IMR-90 (cell line): ENCODE results near the gene POLR2J. TPM values are rescaled to one million over a fixed set of nuclear protein-coding genes. Genes with fewer than 3 reads are reported as not detected.

ENCODE experiments used
- ATAC-seq: fragments of 200-7000 bp; cut with Tn5 transposase; 2 replicates; pipeline ENCODE4 v1.9.1; 2020; ENCODE audit warnings: low read depth, mild to moderate bottlenecking, moderate library complexity
- BruUV-seq: library from RNA; stranded (reverse); fragments of 400-500 nt; replicated peaks from 2 replicates; lab custom pipeline; 2021; lab: Mats Ljungman, UMichigan
- CTCF ChIA-PET: fragments of 300-600 bp; formaldehyde crosslinking; extraction: SDS; loops from one replicate; lab custom pipeline; 2021; ENCODE audit warnings: antibody characterized with exemption; lab: Yijun Ruan, JAX
- POLR2A ChIA-PET: fragments of 300-600 bp; sonication (Branson Sonifier 250); formaldehyde crosslinking; loops from one replicate; lab custom pipeline; 2022; ENCODE audit warnings: antibody characterized with exemption; ENCODE audit not compliant: unreplicated experiment; lab: Charles Lee
- DNase-seq: peaks from one replicate; pipeline ENCODE4 v3.0.0; 2013
- H2AFZ ChIP-seq: replicated peaks from 2 replicates; pipeline ENCODE3; 2013; ENCODE audit warnings: low read length, mild to moderate bottlenecking; ENCODE audit not compliant: poor library complexity
- H2AK5ac ChIP-seq: 2 replicates; pipeline ENCODE4 v1.6.1; 2013; ENCODE audit warnings: low read depth, low read length, inconsistent platforms
- H2AK9ac ChIP-seq: replicated peaks from 2 replicates; pipeline ENCODE3; 2013; ENCODE audit warnings: mild to moderate bottlenecking, low read depth, low read length, moderate library complexity; ENCODE audit not compliant: poor library complexity
- H2BK120ac ChIP-seq: 2 replicates; pipeline ENCODE4 v1.6.1; 2013; ENCODE audit warnings: low read depth, low read length, inconsistent platforms
- H2BK15ac ChIP-seq: 3 replicates; pipeline ENCODE4 v1.6.1; 2013; ENCODE audit warnings: low read depth, low read length, inconsistent platforms
- H2BK20ac ChIP-seq: 2 replicates; pipeline ENCODE4 v1.6.1; 2013; ENCODE audit warnings: low read depth, mild to moderate bottlenecking, inconsistent platforms, low read length, moderate library complexity
- H2BK5ac ChIP-seq: 2 replicates; pipeline ENCODE4 v1.6.1; 2013; ENCODE audit warnings: mild to moderate bottlenecking, low read depth, low read length, inconsistent platforms; ENCODE audit not compliant: poor library complexity, severe bottlenecking
- H3K14ac ChIP-seq: replicated peaks from 2 replicates; pipeline ENCODE4 v1.6.1; 2013; ENCODE audit warnings: low read depth, low read length, inconsistent platforms
- H3K18ac ChIP-seq: 2 replicates; pipeline ENCODE4 v1.6.1; 2013; ENCODE audit warnings: low read depth, low read length, control low read depth
- H3K23ac ChIP-seq: 2 replicates; pipeline ENCODE4 v1.6.1; 2013; ENCODE audit warnings: low read depth, low read length, inconsistent platforms
- H3K27ac ChIP-seq: 2 replicates; pipeline ENCODE4 v1.5.1; 2013; ENCODE audit warnings: mild to moderate bottlenecking, control low read depth, low read length; ENCODE audit not compliant: insufficient read depth
- H3K27me3 ChIP-seq: 2 replicates; pipeline ENCODE4 v1.6.1; 2013; ENCODE audit warnings: low read length; ENCODE audit not compliant: control insufficient read depth, insufficient read depth
- H3K36me3 ChIP-seq: 2 replicates; pipeline ENCODE4 v1.6.1; 2013; ENCODE audit warnings: low read length, mixed read lengths; ENCODE audit not compliant: control insufficient read depth, insufficient read depth
- H3K4ac ChIP-seq: 2 replicates; pipeline ENCODE4 v1.6.1; 2013; ENCODE audit warnings: low read depth, low read length, inconsistent platforms
- H3K4me1 ChIP-seq: 2 replicates; pipeline ENCODE4 v1.6.1; 2013; ENCODE audit warnings: low read length, mixed read lengths; ENCODE audit not compliant: control insufficient read depth, insufficient read depth
- H3K4me2 ChIP-seq: 2 replicates; pipeline ENCODE4 v1.6.1; 2013; ENCODE audit warnings: low read depth, mild to moderate bottlenecking, control low read depth, low read length, moderate library complexity
- H3K4me3 ChIP-seq: 2 replicates; pipeline ENCODE4 v1.5.1; 2013; ENCODE audit warnings: low read depth, mild to moderate bottlenecking, control low read depth, low read length, moderate library complexity; ENCODE audit not compliant: insufficient read depth
- H3K56ac ChIP-seq: 2 replicates; pipeline ENCODE4 v1.6.1; 2013; ENCODE audit warnings: low read length, inconsistent platforms; ENCODE audit not compliant: insufficient read depth; ENCODE audit errors: extremely low read depth
- H3K79me1 ChIP-seq, 2 experiments: 2 replicates each; pipeline ENCODE4 v1.6.1; 2013; ENCODE audit warnings: low read length in 2 of 2, inconsistent platforms in 1 of 2, low read depth in 1 of 2
- H3K9ac ChIP-seq: 2 replicates; pipeline ENCODE4 v1.6.1; 2013; ENCODE audit warnings: low read depth, low read length, control low read depth
- H3K9me1 ChIP-seq: 2 replicates; pipeline ENCODE4 v1.6.1; 2013; ENCODE audit warnings: low read length, inconsistent platforms; ENCODE audit not compliant: insufficient read depth
- H3K9me3 ChIP-seq: 2 replicates; pipeline ENCODE4 v1.6.1; 2013; ENCODE audit warnings: low read length; ENCODE audit not compliant: control insufficient read depth, insufficient read depth
- H4K20me1 ChIP-seq: 2 replicates; pipeline ENCODE4 v1.6.1; 2013; ENCODE audit warnings: low read length, inconsistent platforms; ENCODE audit not compliant: insufficient read depth
- H4K5ac ChIP-seq: 2 replicates; pipeline ENCODE4 v1.6.1; 2013; ENCODE audit warnings: mild to moderate bottlenecking, low read depth, low read length, control low read depth
- H4K8ac ChIP-seq, 2 experiments: 2 replicates each; pipeline ENCODE4 v1.6.1; 2013; ENCODE audit warnings: low read depth in 2 of 2, low read length in 2 of 2, control low read depth in 1 of 2, inconsistent platforms in 1 of 2
- H4K91ac ChIP-seq: 2 replicates; pipeline ENCODE4 v1.6.1; 2013; ENCODE audit warnings: low read depth, low read length, inconsistent platforms; ENCODE audit not compliant: insufficient read depth
- BHLHE40 ChIP-seq: fragments of 150-350 bp; IDR thresholded peaks from 2 replicates; pipeline ENCODE4 v1.6.1; 2016; ENCODE audit warnings: mild to moderate bottlenecking, low read depth, low read length
- CEBPB ChIP-seq: IDR thresholded peaks from 2 replicates; pipeline ENCODE4 v1.6.1; 2012; ENCODE audit warnings: low read depth, low read length, improper control_type of control experiment
- CHD1 ChIP-seq: IDR thresholded peaks from 2 replicates; pipeline ENCODE4 v1.6.1; 2012; ENCODE audit warnings: low read depth, low read length, improper control_type of control experiment
- MAZ ChIP-seq: IDR thresholded peaks from 2 replicates; pipeline ENCODE4 v1.6.1; 2012; ENCODE audit warnings: low read depth, mild to moderate bottlenecking, low read length, improper control_type of control experiment, moderate library complexity, borderline replicate concordance
- MXI1 ChIP-seq: IDR thresholded peaks from 2 replicates; pipeline ENCODE4 v1.6.1; 2012; ENCODE audit warnings: low read depth, mild to moderate bottlenecking, low read length, moderate library complexity, borderline replicate concordance
- NFE2L2 ChIP-seq: fragments of 150-350 bp; IDR thresholded peaks from 2 replicates; pipeline ENCODE4 v1.6.1; 2016; ENCODE audit warnings: low read depth, mild to moderate bottlenecking, low read length
- RAD21 ChIP-seq: IDR thresholded peaks from 2 replicates; pipeline ENCODE4 v1.6.1; 2012; ENCODE audit warnings: low read length, improper control_type of control experiment
- RFX5 ChIP-seq: IDR thresholded peaks from 2 replicates; pipeline ENCODE4 v1.8.0; 2012; ENCODE audit warnings: low read depth, mild to moderate bottlenecking, low read length, moderate library complexity
- SMC3 ChIP-seq: fragments of 150-350 bp; IDR thresholded peaks from 2 replicates; pipeline ENCODE4 v1.6.1; 2016; ENCODE audit warnings: low read depth, mild to moderate bottlenecking, antibody characterized with exemption, low read length, moderate library complexity
- WGBS, 2 experiments: methylation state at CpG; one replicate each; pipeline versions ENCODE4 v1.1.5 to v1.1.7; 2013; ENCODE audit warnings: missing lambda C conversion rate in 2 of 2; ENCODE audit not compliant: insufficient read length in 1 of 2; ENCODE audit errors: extremely low coverage in 2 of 2; 5-methylcytosine and 5-hydroxymethylcytosine counted together
- dilution Hi-C: fragments of 300-500 bp; cut with HindIII; formaldehyde crosslinking; loops from one replicate; pipeline ENCODE4 v1.14.3; 2018; ENCODE audit warnings: low sequenced_read_pairs; ENCODE audit not compliant: unreplicated experiment
- in situ Hi-C: fragments of 300-500 bp; cut with MboI; formaldehyde crosslinking; loops from 3 replicates; pipeline ENCODE4 v1.14.3; 2019; ENCODE audit warnings: low sequenced_read_pairs, inconsistent platforms, mixed read lengths
- intact Hi-C: fragments of 100-400 bp; cut with micrococcal nuclease; formaldehyde crosslinking; loops from 2 replicates; pipeline ENCODE4 v1.10.0; 2022
- polyA plus RNA-seq, 3 experiments: library from polyadenylated mRNA; depleted of rRNA; stranded (reverse); fragments of >200 nt; gene quantifications; 2 replicates each; pipeline ENCODE4 v1.2.3, GENCODE V29; 2012; ENCODE audit warnings: low replicate concordance in 1 of 3
- total RNA-seq: library from RNA; depleted of rRNA; stranded (reverse); fragments of >200 nt; gene quantifications from 2 replicates; pipeline ENCODE4 v1.2.3, GENCODE V29; 2012

Gene POLR2J
- total and polyA plus RNA-seq, 2 of the 4 experiments (the other 2 are of a cell fraction), result 20.8 to 92.6 TPM

GRCh38 chr7:102472126-102473041, 6.3 kb downstream of the POLR2J start:
- intact Hi-C loops, result no loop called here
- POLR2A ChIA-PET, result no interaction called here
- dilution Hi-C loops, result no loop called here

More at GRCh38 chr7:102472126-102473041, 6.3 kb downstream of the POLR2J start:
- Histone ChIP-seq H2BK15ac (no peak overlapping the region), H3K4ac (no peak overlapping the region), H3K4me3 (no peak overlapping the region), H3K14ac (no peak overlapping the region), H4K20me1 (peaks cover 5% of the 10 kb centered on the region; the same call in 1 of the 2 replicates), H3K27ac (no peak overlapping the region), H3K23ac (no peak overlapping the region), H3K36me3 (peaks cover 38% of the 10 kb centered on the region), H3K4me1 (no peaks in the 10 kb centered on the region; the same call in 1 of the 2 replicates), H3K9me1 (0 out of 2 replicates have a peak, but pooled peaks cover 2% of the 10 kb centered on the region), H4K8ac (no peak overlapping the region), H2AFZ (no peak overlapping the region), H2AK9ac (no peak overlapping the region), H2BK20ac (no peak overlapping the region), H4K5ac (no peak overlapping the region), H2AK5ac (no peak overlapping the region), H3K18ac (no peak overlapping the region), H2BK5ac (no peak overlapping the region), H3K9ac (no peak overlapping the region), H3K79me1 (peaks cover 0 to 7% of the 10 kb centered on the region in 2 experiments; a peak in 2 of 4 replicates), H3K9me3 (no peaks in the 10 kb centered on the region), H3K4me2 (no peak overlapping the region), H3K27me3 (no peaks in the 10 kb centered on the region), H4K91ac (no peak overlapping the region), H2BK120ac (no peak overlapping the region), H3K56ac (no peak overlapping the region)
- CTCF ChIA-PET, result no interaction called here
- no peak for ATAC-seq
- in situ Hi-C loops, result no loop called here
- TF ChIP-seq MAZ, result no peak
- no peak for TF ChIP-seq RFX5
- TF ChIP-seq BHLHE40, result no peak
- no peak for TF ChIP-seq CEBPB
- no peak for TF ChIP-seq MXI1
- TF ChIP-seq RAD21, result no peak
- TF ChIP-seq NFE2L2, result no peak
- TF ChIP-seq CHD1, result no peak
- TF ChIP-seq SMC3, result no peak
- no TSS peak for BruUV-seq
- no peak for DNase-seq
- no CpG with 5 or more reads among the region's 31 CpGs for WGBS, 2 experiments
